HFFc6 (cell line): Measurements from ENCODE around the gene ARL6IP4. TPM values are rescaled to one million over a fixed set of nuclear protein-coding genes. Genes with fewer than 3 reads are reported as not detected.

Experiments
- DNase-seq: peaks from one replicate; pipeline ENCODE4 v3.0.0-alpha.2; 2018
- H3K27ac Mint-ChIP-seq: 2 replicates; pipeline ENCODE4 v1.8.0; 2020; ENCODE audit warnings: mild to moderate bottlenecking, mixed read lengths
- H3K27me3 Mint-ChIP-seq: 2 replicates; pipeline ENCODE4 v1.8.0; 2021; ENCODE audit warnings: mild to moderate bottlenecking, moderate library complexity, mixed read lengths; ENCODE audit not compliant: insufficient read depth
- H3K36me3 Mint-ChIP-seq: 2 replicates; pipeline ENCODE4 v1.8.0; 2021; ENCODE audit warnings: low read depth, mixed read lengths
- H3K4me1 Mint-ChIP-seq: 2 replicates; pipeline ENCODE4 v1.8.0; 2020; ENCODE audit warnings: low read depth, mixed read lengths
- H3K4me3 Mint-ChIP-seq: 2 replicates; pipeline ENCODE4 v1.8.0; 2020; ENCODE audit warnings: mild to moderate bottlenecking, moderate library complexity, mixed read lengths
- H3K9me3 Mint-ChIP-seq: 2 replicates; pipeline ENCODE4 v1.8.0; 2020; ENCODE audit warnings: mild to moderate bottlenecking, mixed read lengths
- CTCF ChIP-seq: fragments of 200-600 bp; sonication (generic); IDR thresholded peaks from 2 replicates; pipeline ENCODE4 v1.5.0; 2021; ENCODE audit warnings: antibody characterized with exemption, mild to moderate bottlenecking
- total RNA-seq, 6 experiments: library from RNA; stranded (reverse); fragmentation: NEBNext Ultra II Directional; extraction: Animal tissue kit (Norgen Biotek cat#: 25700); gene quantifications; 2 replicates in 1 of 6; 3 replicates in 5 of 6; pipeline ENCODE4 v1.2.3, GENCODE V29; 2021

Gene ARL6IP4
- total RNA-seq, 6 experiments from 2014 or later = 128 to 180 (median 149) TPM

- DNase-seq = no peak
- Mint-ChIP-seq H3K27me3 (no peaks in the 10 kb centered on the region; the same call in 1 of the 2 replicates), H3K36me3 (no peaks in the 10 kb centered on the region), H3K4me1 (peaks cover 8% of the 10 kb centered on the region), H3K4me3 (no peak overlapping the region), H3K9me3 (no peaks in the 10 kb centered on the region), H3K27ac (no peak overlapping the region)
- TF ChIP-seq CTCF = no peak
Observed at GRCh38 chr12:122959566-122960192, 20.8 kb upstream of the ARL6IP4 start.

- no peaks in the 10 kb centered on the region; the same call in 1 of the 2 replicates for H3K27me3 Mint-ChIP-seq
- no peak for TF ChIP-seq CTCF
- DNase-seq = no peak
- H3K9me3 Mint-ChIP-seq = no peaks in the 10 kb centered on the region
- no peaks in the 10 kb centered on the region for H3K36me3 Mint-ChIP-seq
- no peak overlapping the region for H3K4me3 Mint-ChIP-seq
- H3K4me1 Mint-ChIP-seq = peaks cover 13% of the 10 kb centered on the region
- H3K27ac Mint-ChIP-seq = no peak overlapping the region
Observed at GRCh38 chr12:122960193-122960569, 20.3 kb upstream of the ARL6IP4 start.

- no peak for TF ChIP-seq CTCF
- Mint-ChIP-seq H3K27ac (no peak overlapping the region), H3K4me3 (no peak overlapping the region), H3K27me3 (no peaks in the 10 kb centered on the region; the same call in 1 of the 2 replicates), H3K36me3 (no peaks in the 10 kb centered on the region), H3K9me3 (no peaks in the 10 kb centered on the region), H3K4me1 (peaks cover 14% of the 10 kb centered on the region)
- no peak for DNase-seq
Observed at GRCh38 chr12:122961531-122962329, 18.8 kb upstream of the ARL6IP4 start.

GRCh38 chr12:122963941-122964265 is 16.6 kb upstream of the ARL6IP4 start:
- no peak for TF ChIP-seq CTCF
- peaks cover 14% of the 10 kb centered on the region for H3K4me1 Mint-ChIP-seq
- no peak overlapping the region for H3K27ac Mint-ChIP-seq
- DNase-seq = no peak
- H3K9me3 Mint-ChIP-seq = no peaks in the 10 kb centered on the region
- no peaks in the 10 kb centered on the region for H3K36me3 Mint-ChIP-seq
- H3K4me3 Mint-ChIP-seq = no peak overlapping the region
- H3K27me3 Mint-ChIP-seq = no peaks in the 10 kb centered on the region; the same call in 1 of the 2 replicates

- H3K4me3 Mint-ChIP-seq = peak overlapping the region; percentile 82
Observed at GRCh38 chr12:122964439-122965257, 15.8 kb upstream of the ARL6IP4 start.

More at GRCh38 chr12:122964439-122965257, 15.8 kb upstream of the ARL6IP4 start:
- H3K4me1 Mint-ChIP-seq = peaks cover 14% of the 10 kb centered on the region
- no peak overlapping the region; the same call in 1 of the 2 replicates for H3K27ac Mint-ChIP-seq
- TF ChIP-seq CTCF = no peak
- no peaks in the 10 kb centered on the region for H3K36me3 Mint-ChIP-seq
- H3K27me3 Mint-ChIP-seq = no peaks in the 10 kb centered on the region; the same call in 1 of the 2 replicates
- no peak for DNase-seq
- no peaks in the 10 kb centered on the region for H3K9me3 Mint-ChIP-seq
